Stimulated activated CD8-positive, alpha-beta memory T cell treated with anti-CD3 and anti-CD28 coated beads, Interleukin-15, amount 100 ng/mL, for 4 hours (primary cell): Measurements from ENCODE around the gene OVAAL.

Experiments
- DNase-seq, 2 donors: peaks; one replicate each; pipeline ENCODE4 v3.0.0-alpha.2; 2020; ENCODE audit warnings: low read depth in 2 of 2

The OVAAL gene

GRCh38 chr1:180606155-180606554 is 47.4 kb downstream of the OVAAL start:
- DNase-seq: no peak

GRCh38 chr1:180609643-180610555 is 51.1 kb downstream of the OVAAL start:
- DNase-seq: no peak

- no peak for DNase-seq
Observed at GRCh38 chr1:180610556-180611015, 51.8 kb downstream of the OVAAL start.

- no peak for DNase-seq
Observed at GRCh38 chr1:180611016-180611930, 52.5 kb downstream of the OVAAL start.

- DNase-seq: no peak
Observed at GRCh38 chr1:180612632-180613031, 53.9 kb downstream of the OVAAL start.

- DNase-seq: no peak
Observed at GRCh38 chr1:180614730-180615129, 56.0 kb downstream of the OVAAL start.

- no peak for DNase-seq
Observed at GRCh38 chr1:180615493-180616290, 56.9 kb downstream of the OVAAL start.
